Trophoblast cell (in vitro differentiated cells and primary cell): ENCODE results near the gene CCDC61.

Source experiments
- DNase-seq, 2 donors: peaks; one replicate each; pipeline ENCODE4 v3.0.0-alpha.2; 2016
- H2AFZ ChIP-seq: 2 replicates; pipeline ENCODE4 v1.6.1; 2013; ENCODE audit warnings: low read length, moderate library complexity, mild to moderate bottlenecking; ENCODE audit not compliant: insufficient read depth, poor library complexity
- H2AK5ac ChIP-seq: 2 replicates; pipeline ENCODE4 v1.6.1; 2013; ENCODE audit warnings: mild to moderate bottlenecking, low read length
- H2BK120ac ChIP-seq: 2 replicates; pipeline ENCODE4 v1.6.1; 2013; ENCODE audit warnings: low read length, mild to moderate bottlenecking, moderate library complexity; ENCODE audit not compliant: insufficient read depth, poor library complexity
- H2BK12ac ChIP-seq: 2 replicates; pipeline ENCODE4 v1.6.1; 2013; ENCODE audit warnings: mild to moderate bottlenecking, low read length, moderate library complexity
- H2BK5ac ChIP-seq: 2 replicates; pipeline ENCODE4 v1.6.1; 2013; ENCODE audit warnings: low read length, low read depth, moderate library complexity, mild to moderate bottlenecking; ENCODE audit not compliant: poor library complexity
- H3K14ac ChIP-seq: 2 replicates; pipeline ENCODE4 v1.6.1; 2013; ENCODE audit warnings: mild to moderate bottlenecking, low read length
- H3K18ac ChIP-seq: 2 replicates; pipeline ENCODE4 v1.6.1; 2013; ENCODE audit warnings: mild to moderate bottlenecking, low read length
- H3K23ac ChIP-seq: 2 replicates; pipeline ENCODE4 v1.6.1; 2013; ENCODE audit warnings: low read length
- H3K27ac ChIP-seq: 2 replicates; pipeline ENCODE4 v1.5.1; 2013; ENCODE audit warnings: low read depth, mild to moderate bottlenecking, inconsistent platforms, low read length, moderate library complexity
- H3K27me3 ChIP-seq: 2 replicates; pipeline ENCODE4 v1.6.1; 2013; ENCODE audit warnings: inconsistent platforms, mild to moderate bottlenecking, low read length, moderate library complexity; ENCODE audit not compliant: insufficient read depth
- H3K36me3 ChIP-seq, 2 experiments: 1 replicate in 1 of 2; 2 replicates in 1 of 2; pipeline ENCODE4 v1.6.1; 2013; ENCODE audit warnings: low read length in 2 of 2, mild to moderate bottlenecking in 2 of 2, moderate library complexity in 1 of 2; ENCODE audit not compliant: insufficient read depth in 2 of 2, control insufficient read depth in 1 of 2
- H3K4ac ChIP-seq: 2 replicates; pipeline ENCODE4 v1.6.1; 2013; ENCODE audit warnings: low read depth, mild to moderate bottlenecking, low read length, moderate library complexity
- H3K4me1 ChIP-seq, 2 experiments: 1 replicate in 1 of 2; 2 replicates in 1 of 2; pipeline ENCODE4 v1.6.1; 2013; ENCODE audit warnings: low read length in 2 of 2, mild to moderate bottlenecking in 2 of 2, moderate library complexity in 1 of 2; ENCODE audit not compliant: insufficient read depth in 2 of 2, control insufficient read depth in 1 of 2
- H3K4me2 ChIP-seq: 2 replicates; pipeline ENCODE4 v1.6.1; 2013; ENCODE audit warnings: inconsistent platforms, mild to moderate bottlenecking, low read length, moderate library complexity
- H3K4me3 ChIP-seq: 2 replicates; pipeline ENCODE4 v1.5.1; 2013; ENCODE audit warnings: mild to moderate bottlenecking, low read depth, low read length, inconsistent platforms
- H3K79me1 ChIP-seq: one replicate; pipeline ENCODE4 v1.6.1; 2013; ENCODE audit warnings: low read length
- H3K79me2 ChIP-seq: 2 replicates; pipeline ENCODE4 v1.6.1; 2013; ENCODE audit warnings: low read length, mild to moderate bottlenecking; ENCODE audit not compliant: control insufficient read depth, insufficient read depth, poor library complexity
- H3K9ac ChIP-seq: 2 replicates; pipeline ENCODE4 v1.6.1; 2013; ENCODE audit warnings: mild to moderate bottlenecking, low read length
- H3K9me3 ChIP-seq: 2 replicates; pipeline ENCODE4 v1.6.1; 2013; ENCODE audit warnings: low read depth, mild to moderate bottlenecking, control low read depth, inconsistent platforms, low read length; ENCODE audit not compliant: insufficient read depth
- H4K12ac ChIP-seq: 2 replicates; pipeline ENCODE4 v1.6.1; 2013; ENCODE audit warnings: low read depth, mild to moderate bottlenecking, low read length, moderate library complexity
- H4K8ac ChIP-seq: 2 replicates; pipeline ENCODE4 v1.6.1; 2013; ENCODE audit warnings: low read depth, mild to moderate bottlenecking, low read length, moderate library complexity
- H4K91ac ChIP-seq: one replicate; pipeline ENCODE4 v1.6.1; 2013; ENCODE audit warnings: low read depth, mild to moderate bottlenecking, low read length, moderate library complexity
- WGBS: extraction: QIAGEN DNeasy Blood & Tissue Kit; methylation state at CpG from one replicate; pipeline ENCODE4 v1.1.7; 2013; ENCODE audit warnings: missing lambda C conversion rate; ENCODE audit not compliant: insufficient read length, insufficient coverage; ENCODE audit errors: extremely low coverage; 5-methylcytosine and 5-hydroxymethylcytosine counted together

The CCDC61 gene

GRCh38 chr19:46015687-46016425, 20.6 kb downstream of the CCDC61 start:
- Histone ChIP-seq H3K36me3 (peaks cover 4 to 9% of the 10 kb centered on the region in 2 experiments), H2BK12ac (peak overlapping the region; percentile 24), H3K9me3 (peaks cover 5% of the 10 kb centered on the region), H2BK120ac (no peak overlapping the region), H3K9ac (no peak overlapping the region), H3K27me3 (peaks cover 21% of the 10 kb centered on the region), H3K18ac (no peak overlapping the region), H3K4me2 (peak overlapping the region; percentile 74), H2BK5ac (no peak overlapping the region), H3K79me1 (no peaks in the 10 kb centered on the region), H3K4me3 (peak overlapping the region; percentile 32), H3K79me2 (peaks cover 2% of the 10 kb centered on the region), H3K23ac (no peak overlapping the region), H2AK5ac (no peak overlapping the region), H3K4ac (no peak overlapping the region), H2AFZ (no peak overlapping the region), H4K12ac (no peak overlapping the region), H4K8ac (no peak overlapping the region), H3K27ac (no peak overlapping the region), H3K14ac (no peak overlapping the region), H4K91ac (no peak overlapping the region), H3K4me1 (peaks cover 12 to 19% of the 10 kb centered on the region in 2 experiments)
- DNase-seq = no peak
- WGBS = no CpG with 5 or more reads among the region's 63 CpGs

GRCh38 chr19:46016426-46017094, 21.3 kb downstream of the CCDC61 start:
- no peak overlapping the region for H3K9ac ChIP-seq
- H2BK12ac ChIP-seq = peak overlapping the region; percentile 24
- peak overlapping the region; percentile 68 for H2AK5ac ChIP-seq
- H4K12ac ChIP-seq = no peak overlapping the region
- no peak overlapping the region for H4K8ac ChIP-seq
- H2AFZ ChIP-seq = no peak overlapping the region
- H3K4me2 ChIP-seq = peak overlapping the region; percentile 74
- H3K79me2 ChIP-seq = peaks cover 2% of the 10 kb centered on the region
- no peak overlapping the region for H3K4ac ChIP-seq
- peak overlapping the region; percentile 8 for H3K4me3 ChIP-seq
- H2BK120ac ChIP-seq = no peak overlapping the region
- H3K14ac ChIP-seq = no peak overlapping the region
- H3K79me1 ChIP-seq = no peaks in the 10 kb centered on the region
- H3K27me3 ChIP-seq = peaks cover 21% of the 10 kb centered on the region
- no CpG with 5 or more reads among the region's 48 CpGs for WGBS
- no peak overlapping the region for H4K91ac ChIP-seq
- no peak overlapping the region for H3K27ac ChIP-seq
- peak; percentile 77 to 90 for DNase-seq
- H3K36me3 ChIP-seq = peaks cover 4 to 9% of the 10 kb centered on the region in 2 experiments
- peaks cover 5% of the 10 kb centered on the region for H3K9me3 ChIP-seq
- peaks cover 12 to 19% of the 10 kb centered on the region in 2 experiments for H3K4me1 ChIP-seq
- H2BK5ac ChIP-seq = no peak overlapping the region
- H3K18ac ChIP-seq = peak overlapping the region; percentile 44
- H3K23ac ChIP-seq = no peak overlapping the region

GRCh38 chr19:46017095-46017429, 21.8 kb downstream of the CCDC61 start:
- H4K12ac ChIP-seq = no peak overlapping the region
- H3K18ac ChIP-seq = no peak overlapping the region
- no peak overlapping the region for H2BK12ac ChIP-seq
- no peak overlapping the region for H2AFZ ChIP-seq
- H3K23ac ChIP-seq = no peak overlapping the region
- no peak overlapping the region for H3K9ac ChIP-seq
- no peak overlapping the region for H3K4ac ChIP-seq
- H2BK5ac ChIP-seq = no peak overlapping the region
- no peak overlapping the region for H4K8ac ChIP-seq
- H3K27me3 ChIP-seq = peaks cover 21% of the 10 kb centered on the region
- peaks cover 4 to 9% of the 10 kb centered on the region in 2 experiments for H3K36me3 ChIP-seq
- H3K4me3 ChIP-seq = no peak overlapping the region
- no peak overlapping the region for H4K91ac ChIP-seq
- no peak overlapping the region for H3K27ac ChIP-seq
- H3K4me2 ChIP-seq = no peak overlapping the region
- no peak overlapping the region for H2AK5ac ChIP-seq
- peaks cover 5% of the 10 kb centered on the region for H3K9me3 ChIP-seq
- WGBS = no CpG with 5 or more reads among the region's 7 CpGs
- no peak overlapping the region for H3K14ac ChIP-seq
- DNase-seq = no peak
- H3K79me2 ChIP-seq = peaks cover 2% of the 10 kb centered on the region
- no peak overlapping the region for H2BK120ac ChIP-seq
- no peaks in the 10 kb centered on the region for H3K79me1 ChIP-seq
- peaks cover 12 to 19% of the 10 kb centered on the region in 2 experiments for H3K4me1 ChIP-seq

- no peak overlapping the region for H2BK120ac ChIP-seq
- no peak overlapping the region for H3K4me3 ChIP-seq
- H3K79me2 ChIP-seq = peaks cover 2% of the 10 kb centered on the region
- no peak overlapping the region for H4K12ac ChIP-seq
- H2AK5ac ChIP-seq = no peak overlapping the region
- DNase-seq = no peak
- H2BK5ac ChIP-seq = no peak overlapping the region
- H3K9ac ChIP-seq = no peak overlapping the region
- no peak overlapping the region for H3K27ac ChIP-seq
- no peak overlapping the region for H3K4ac ChIP-seq
- peaks cover 4 to 9% of the 10 kb centered on the region in 2 experiments for H3K36me3 ChIP-seq
- no peaks in the 10 kb centered on the region for H3K79me1 ChIP-seq
- no CpG with 5 or more reads among the region's 15 CpGs for WGBS
- peaks cover 12 to 19% of the 10 kb centered on the region in 2 experiments for H3K4me1 ChIP-seq
- H2BK12ac ChIP-seq = no peak overlapping the region
- peaks cover 5% of the 10 kb centered on the region for H3K9me3 ChIP-seq
- H3K27me3 ChIP-seq = peaks cover 21% of the 10 kb centered on the region
- H2AFZ ChIP-seq = no peak overlapping the region
- H4K8ac ChIP-seq = no peak overlapping the region
- H3K14ac ChIP-seq = no peak overlapping the region
- H3K4me2 ChIP-seq = no peak overlapping the region
- no peak overlapping the region for H4K91ac ChIP-seq
- no peak overlapping the region for H3K18ac ChIP-seq
- no peak overlapping the region for H3K23ac ChIP-seq
These were observed 22.8 kb downstream of the CCDC61 start for GRCh38 chr19:46017874-46018675.
